Measurements from ENCODE around the gene TMEM221. TPM values are rescaled to one million over a fixed set of nuclear protein-coding genes. Genes with fewer than 3 reads are reported as not detected.

TMEM221 gene
- total and polyA plus RNA-seq, 9 of the 15 experiments (the other 6 are each of a cell fraction or from before 2014, with no cell fraction given): 0.06 to 0.35 TPM; not detected in 7

DNA sequence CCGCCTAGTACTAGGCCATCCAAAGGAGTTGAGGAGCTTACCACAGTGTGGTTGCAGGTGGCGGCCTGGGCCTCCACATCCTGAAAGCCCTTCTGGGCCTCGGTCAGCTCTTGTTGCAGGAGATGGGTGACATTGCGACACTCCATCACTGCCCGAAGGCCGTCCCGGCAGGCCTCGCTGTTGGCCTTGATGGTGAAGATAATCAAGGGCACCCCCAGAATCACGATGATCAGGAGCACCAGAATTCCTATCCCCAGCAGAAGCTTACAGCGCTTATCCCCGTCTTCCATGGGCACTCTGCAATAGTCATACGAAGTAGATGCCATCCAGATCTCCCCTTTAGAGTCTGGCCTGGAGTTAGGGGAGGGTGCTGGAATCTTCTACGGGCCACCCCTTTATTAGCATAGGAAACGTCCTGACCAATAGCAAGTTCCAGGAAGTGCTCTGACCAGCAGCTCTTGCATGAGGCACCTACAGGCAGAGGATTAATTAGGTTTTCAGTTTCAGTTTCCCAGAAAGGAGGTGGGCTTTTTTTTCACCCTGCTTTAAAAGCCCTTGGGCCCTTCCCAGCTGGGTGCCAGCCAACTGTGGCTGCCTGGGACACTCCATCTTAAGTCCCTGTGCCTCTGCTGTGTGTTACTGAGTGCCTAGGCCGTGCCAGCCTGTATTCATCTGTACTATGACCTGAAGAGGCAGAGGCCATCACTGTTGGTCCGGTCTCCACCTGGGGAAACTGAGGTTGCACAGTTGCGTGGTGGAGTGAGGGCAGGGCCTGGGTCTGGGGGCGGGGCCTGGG, 43.0 kb downstream of the TMEM221 start, which contains the start of gene BST2 (continued):
- TF ChIP-seq, protein P1, sequence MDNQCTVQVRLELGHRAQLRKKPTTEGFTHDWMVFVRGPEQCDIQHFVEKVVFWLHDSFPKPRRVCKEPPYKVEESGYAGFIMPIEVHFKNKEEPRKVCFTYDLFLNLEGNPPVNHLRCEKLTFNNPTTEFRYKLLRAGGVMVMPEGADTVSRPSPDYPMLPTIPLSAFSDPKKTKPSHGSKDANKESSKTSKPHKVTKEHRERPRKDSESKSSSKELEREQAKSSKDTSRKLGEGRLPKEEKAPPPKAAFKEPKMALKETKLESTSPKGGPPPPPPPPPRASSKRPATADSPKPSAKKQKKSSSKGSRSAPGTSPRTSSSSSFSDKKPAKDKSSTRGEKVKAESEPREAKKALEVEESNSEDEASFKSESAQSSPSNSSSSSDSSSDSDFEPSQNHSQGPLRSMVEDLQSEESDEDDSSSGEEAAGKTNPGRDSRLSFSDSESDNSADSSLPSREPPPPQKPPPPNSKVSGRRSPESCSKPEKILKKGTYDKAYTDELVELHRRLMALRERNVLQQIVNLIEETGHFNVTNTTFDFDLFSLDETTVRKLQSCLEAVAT (IDR thresholded peaks at IDR 0.05): no peak
- TF ChIP-seq SP2 (IDR thresholded peaks at IDR 0.05; ENCODE audit: extremely low read depth, low read depth, low read length, poor library complexity, severe bottlenecking) (no peak), HDAC8 (tag; IDR thresholded peaks at IDR 0.05) (no peak), ASH1L (IDR thresholded peaks at IDR 0.05; ENCODE audit: borderline replicate concordance, low read depth, partially characterized antibody) (no peak), PTRF (tag; IDR thresholded peaks at IDR 0.05) (no peak), HDAC3 (IDR thresholded peaks at IDR 0.05; ENCODE audit: borderline replicate concordance, partially characterized antibody) (no peak), TRIM24 (IDR thresholded peaks at IDR 0.05) (no peak), PRMT5 (CRISPR knock-in tag; IDR thresholded peaks at IDR 0.05) (no peak), ZNF644 (tag; IDR thresholded peaks at IDR 0.05; ENCODE audit: low read depth) (no peak), ATF1 (CRISPR knock-in tag; IDR thresholded peaks at IDR 0.05) (no peak), ATF1 (tag; IDR thresholded peaks at IDR 0.05) (peak; percentile 54; the same call in 1 of the 2 replicates), KLF6 (CRISPR knock-in tag; IDR thresholded peaks at IDR 0.05; ENCODE audit: borderline replicate concordance) (no peak), ZSCAN29 (IDR thresholded peaks at IDR 0.05) (no peak), NR1H2 (CRISPR knock-in tag; IDR thresholded peaks at IDR 0.05) (0 out of 2 replicates have a peak, but pooled peaks have one; percentile 45), GABPB1 (CRISPR knock-in tag; IDR thresholded peaks at IDR 0.05) (peak; percentile 56; the same call in 1 of the 2 replicates), JUN (IDR thresholded peaks at IDR 0.05; ENCODE audit: borderline replicate concordance, low read depth, low read length) (0 out of 2 replicates have a peak, but pooled peaks have one; percentile 20), JUN (CRISPR knock-in tag; IDR thresholded peaks at IDR 0.05; ENCODE audit: borderline replicate concordance) (0 out of 2 replicates have a peak, but pooled peaks have one; percentile 34), SLC30A9 (CRISPR knock-in tag; IDR thresholded peaks at IDR 0.05) (no peak), HNRNPUL1 (IDR thresholded peaks at IDR 0.05; ENCODE audit: low read length) (no peak), MYNN (IDR thresholded peaks at IDR 0.05) (peak; percentile 31; the same call in 1 of the 2 replicates), MYNN (CRISPR knock-in tag; IDR thresholded peaks at IDR 0.05) (no peak), SRF (CRISPR knock-in tag; IDR thresholded peaks at IDR 0.05) (no peak), TAL1 (IDR thresholded peaks at IDR 0.05) (no peak), ZNF3 (CRISPR knock-in tag; IDR thresholded peaks at IDR 0.05) (no peak)
- TF ChIP-seq, protein P2, sequence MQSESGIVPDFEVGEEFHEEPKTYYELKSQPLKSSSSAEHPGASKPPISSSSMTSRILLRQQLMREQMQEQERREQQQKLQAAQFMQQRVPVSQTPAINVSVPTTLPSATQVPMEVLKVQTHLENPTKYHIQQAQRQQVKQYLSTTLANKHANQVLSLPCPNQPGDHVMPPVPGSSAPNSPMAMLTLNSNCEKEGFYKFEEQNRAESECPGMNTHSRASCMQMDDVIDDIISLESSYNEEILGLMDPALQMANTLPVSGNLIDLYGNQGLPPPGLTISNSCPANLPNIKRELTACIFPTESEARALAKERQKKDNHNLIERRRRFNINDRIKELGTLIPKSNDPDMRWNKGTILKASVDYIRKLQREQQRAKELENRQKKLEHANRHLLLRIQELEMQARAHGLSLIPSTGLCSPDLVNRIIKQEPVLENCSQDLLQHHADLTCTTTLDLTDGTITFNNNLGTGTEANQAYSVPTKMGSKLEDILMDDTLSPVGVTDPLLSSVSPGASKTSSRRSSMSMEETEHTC (IDR thresholded peaks at IDR 0.05): no peak
- TF ChIP-seq, protein P3, sequence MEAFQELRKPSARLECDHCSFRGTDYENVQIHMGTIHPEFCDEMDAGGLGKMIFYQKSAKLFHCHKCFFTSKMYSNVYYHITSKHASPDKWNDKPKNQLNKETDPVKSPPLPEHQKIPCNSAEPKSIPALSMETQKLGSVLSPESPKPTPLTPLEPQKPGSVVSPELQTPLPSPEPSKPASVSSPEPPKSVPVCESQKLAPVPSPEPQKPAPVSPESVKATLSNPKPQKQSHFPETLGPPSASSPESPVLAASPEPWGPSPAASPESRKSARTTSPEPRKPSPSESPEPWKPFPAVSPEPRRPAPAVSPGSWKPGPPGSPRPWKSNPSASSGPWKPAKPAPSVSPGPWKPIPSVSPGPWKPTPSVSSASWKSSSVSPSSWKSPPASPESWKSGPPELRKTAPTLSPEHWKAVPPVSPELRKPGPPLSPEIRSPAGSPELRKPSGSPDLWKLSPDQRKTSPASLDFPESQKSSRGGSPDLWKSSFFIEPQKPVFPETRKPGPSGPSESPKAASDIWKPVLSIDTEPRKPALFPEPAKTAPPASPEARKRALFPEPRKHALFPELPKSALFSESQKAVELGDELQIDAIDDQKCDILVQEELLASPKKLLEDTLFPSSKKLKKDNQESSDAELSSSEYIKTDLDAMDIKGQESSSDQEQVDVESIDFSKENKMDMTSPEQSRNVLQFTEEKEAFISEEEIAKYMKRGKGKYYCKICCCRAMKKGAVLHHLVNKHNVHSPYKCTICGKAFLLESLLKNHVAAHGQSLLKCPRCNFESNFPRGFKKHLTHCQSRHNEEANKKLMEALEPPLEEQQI (IDR thresholded peaks at IDR 0.05): no peak

Measured in K562 (cell line).